AG20443 (cell line): Measurements from ENCODE around the gene ZNF618.

Experiments
- DNase-seq: peaks from one replicate; pipeline ENCODE4 v3.0.0; 2012; ENCODE audit warnings: low spot score, mixed read lengths

The ZNF618 gene

DNA sequence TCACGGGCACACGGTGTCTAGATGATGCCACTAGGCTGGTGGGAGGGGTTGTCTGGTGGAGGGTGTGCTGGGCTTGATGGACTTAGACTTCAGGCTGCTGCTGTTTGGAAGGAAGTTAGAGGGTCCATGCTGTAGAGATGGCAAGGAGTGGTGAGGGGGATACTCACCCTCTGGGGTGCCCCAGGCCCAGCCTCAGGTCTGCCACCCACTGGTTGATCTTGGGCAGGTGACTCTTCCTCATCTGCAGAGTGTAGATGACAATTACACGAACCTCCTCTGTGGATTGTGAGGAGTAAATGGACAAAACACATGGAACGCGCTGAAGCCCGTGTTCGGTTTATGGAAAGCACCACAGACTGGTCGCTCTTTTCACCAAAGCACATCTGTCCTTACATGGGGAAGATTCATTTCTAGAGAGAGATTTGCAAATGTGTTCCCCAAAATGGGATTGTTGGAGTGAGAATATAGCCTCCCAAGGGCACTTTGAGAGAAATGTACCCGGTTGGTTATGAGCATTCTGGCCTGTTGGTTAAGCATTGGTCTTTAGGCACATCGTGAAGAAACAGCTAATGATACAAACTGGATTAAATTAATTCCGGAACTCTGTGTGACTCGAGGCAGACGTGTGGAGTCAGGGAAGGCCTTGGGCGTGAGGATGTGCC lies 58.2 kb downstream of the ZNF618 start:
- DNase-seq = no peak

GRCh38 chr9:113934829-113935676 lies 58.9 kb downstream of the ZNF618 start:
- DNase-seq = no peak

- no peak for DNase-seq
Measured at GRCh38 chr9:113935677-113936380, 59.7 kb downstream of the ZNF618 start.

GRCh38 chr9:113940077-113940476 lies 64.0 kb downstream of the ZNF618 start:
- DNase-seq = no peak

DNA sequence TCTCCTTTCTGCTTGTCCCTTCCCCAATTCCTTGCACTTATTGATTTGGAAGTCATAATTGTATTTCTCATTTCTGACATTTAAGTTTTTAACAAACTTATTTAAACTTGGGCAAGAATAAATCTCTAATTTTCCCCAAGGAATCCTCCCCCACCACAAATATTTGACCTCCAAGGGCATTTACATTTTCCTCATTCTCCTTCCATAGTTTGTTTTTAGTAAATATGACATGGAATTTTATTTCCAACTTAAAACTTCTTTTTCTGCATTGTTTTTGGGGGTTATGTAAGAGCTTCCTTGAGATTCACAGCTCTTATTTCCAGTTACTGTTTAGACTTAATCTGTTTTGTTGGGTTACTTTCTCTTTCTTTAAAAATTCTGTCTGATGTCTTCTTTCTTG lies 64.9 kb downstream of the ZNF618 start:
- DNase-seq = no peak

DNA sequence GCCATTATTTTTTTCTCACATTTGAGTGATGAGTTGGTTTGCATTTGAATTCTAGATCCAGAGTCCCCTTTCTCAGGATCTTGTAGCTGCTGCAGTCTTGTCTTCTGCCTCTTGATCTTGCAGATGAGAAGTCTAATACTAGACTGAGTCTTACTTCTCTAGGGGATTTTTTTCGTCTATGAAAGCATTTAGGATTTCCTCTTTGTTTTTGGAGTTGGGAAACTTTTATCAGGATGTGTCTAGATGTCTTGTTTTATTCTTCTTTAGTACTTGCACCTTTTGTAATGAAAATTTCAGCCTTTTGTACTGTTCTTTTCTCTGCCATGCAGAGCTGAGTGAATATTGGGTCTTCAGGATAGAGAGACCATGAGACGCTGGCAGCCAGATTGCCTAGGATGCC lies 65.4 kb downstream of the ZNF618 start:
- no peak for DNase-seq

DNA sequence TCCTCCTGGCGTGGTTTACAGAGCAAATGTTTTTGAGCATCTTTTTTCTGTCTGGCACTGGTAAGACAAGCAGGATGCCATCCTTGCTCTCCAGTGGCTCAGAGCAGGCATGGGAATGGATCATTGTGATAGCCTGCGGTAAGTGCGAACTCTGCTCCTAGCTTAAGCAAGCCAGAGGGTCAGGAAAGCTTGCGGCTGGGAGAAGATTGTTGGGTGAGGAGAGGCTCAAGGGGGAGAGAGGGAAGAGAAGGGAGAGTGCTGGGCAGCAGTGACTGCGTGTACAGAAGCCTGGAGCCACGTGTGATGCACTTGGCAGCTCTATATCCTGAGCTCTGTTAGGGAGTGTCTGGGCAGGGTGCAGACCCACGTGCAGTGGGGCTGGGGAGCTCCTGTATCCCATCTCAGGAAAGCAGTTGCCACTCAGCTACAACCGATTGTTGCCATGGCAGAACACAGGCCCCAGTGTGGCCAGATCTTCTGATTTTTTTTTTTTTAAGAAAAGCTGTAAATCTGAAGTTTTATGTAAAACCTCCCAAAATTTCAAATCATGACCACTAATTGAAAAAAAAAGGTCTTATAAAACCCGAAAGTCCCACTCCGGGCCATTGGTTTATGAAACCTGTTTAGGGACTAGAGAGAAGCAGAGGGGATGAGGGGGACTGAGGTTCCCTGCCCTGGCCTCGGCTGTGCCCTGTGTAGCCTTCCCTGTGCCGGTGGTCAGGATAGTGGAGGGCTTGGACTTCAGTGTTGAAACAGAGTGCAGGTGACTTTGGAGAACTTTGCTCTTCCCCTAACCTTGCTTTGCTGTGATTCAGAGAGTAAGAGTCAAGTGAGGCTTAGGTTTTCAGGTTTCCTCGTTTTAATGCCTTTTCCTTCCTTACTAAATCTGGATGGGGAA lies 67.3 kb downstream of the ZNF618 start:
- no peak for DNase-seq

DNA sequence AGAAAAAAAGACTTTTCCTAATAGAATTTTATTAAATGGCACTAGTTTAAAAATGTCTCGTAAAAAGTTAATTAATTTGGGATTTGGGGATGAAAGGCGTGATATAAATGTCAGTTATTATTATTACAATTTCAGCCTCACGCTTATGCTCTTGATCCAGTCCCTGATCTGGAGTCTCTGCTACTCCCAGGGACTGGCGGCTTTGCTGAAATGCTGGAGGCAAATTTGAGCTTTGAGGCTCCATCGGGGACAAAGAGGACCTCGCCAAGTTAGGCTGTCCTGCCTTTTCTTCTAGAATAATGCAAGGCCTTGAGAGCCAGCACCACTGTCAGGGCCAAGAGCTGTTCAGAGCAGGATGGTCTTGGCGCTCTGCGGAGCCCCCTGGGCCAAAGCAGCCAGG lies 69.7 kb downstream of the ZNF618 start:
- no peak for DNase-seq

- DNase-seq = no peak
Measured at GRCh38 chr9:113946496-113947115, 70.5 kb downstream of the ZNF618 start.

DNA sequence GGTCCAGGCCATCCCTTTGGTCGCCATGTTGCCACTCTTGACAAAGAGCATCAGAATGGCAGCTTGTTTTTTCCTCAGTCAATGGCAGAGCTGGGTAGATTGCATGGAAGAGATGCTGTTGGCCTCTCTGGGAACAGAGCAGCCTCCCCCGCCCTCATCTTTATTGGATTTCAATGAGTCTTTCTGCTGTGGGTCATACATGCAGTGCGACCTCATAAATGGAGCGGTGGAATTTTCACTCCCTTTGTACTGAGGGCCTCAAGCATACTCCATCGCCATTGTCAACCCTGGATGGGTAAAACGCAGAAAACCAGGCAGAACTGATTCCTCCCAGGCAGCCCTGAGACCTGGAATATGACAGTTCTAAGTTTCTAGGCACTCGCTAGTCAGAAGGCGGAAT lies 71.8 kb downstream of the ZNF618 start:
- no peak for DNase-seq

DNA sequence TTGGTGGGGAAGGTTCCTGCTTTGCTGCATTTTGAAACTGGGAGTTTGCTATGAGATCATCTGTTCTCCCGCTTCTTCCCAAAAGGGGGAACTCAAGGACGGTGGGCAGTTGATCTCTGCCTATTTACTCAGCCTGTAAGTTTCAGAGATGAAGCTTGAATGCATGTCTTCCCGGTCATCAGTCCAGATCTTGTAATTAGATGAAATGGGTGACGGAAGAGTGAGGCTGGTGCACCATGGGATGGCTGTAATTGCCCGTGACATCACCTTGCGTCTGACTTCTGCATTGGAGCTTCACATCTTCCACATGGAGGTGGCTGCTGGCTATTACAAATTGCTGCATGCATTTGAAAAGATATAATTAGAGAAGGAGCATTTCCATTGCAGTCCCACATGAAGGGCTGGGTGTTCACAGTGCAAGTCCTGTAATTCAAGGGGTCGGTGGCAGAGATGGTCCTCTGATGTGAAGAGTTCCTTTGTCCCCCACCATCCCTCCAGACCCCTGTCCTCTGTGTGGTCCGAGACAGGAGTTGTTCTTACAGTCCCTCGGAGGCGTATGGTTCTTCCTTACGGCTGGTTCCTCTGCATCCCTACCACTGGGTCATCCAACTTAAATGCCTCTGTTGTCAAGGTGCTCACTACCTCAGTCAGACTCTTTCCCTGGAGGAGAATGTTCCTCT lies 72.9 kb downstream of the ZNF618 start:
- DNase-seq = no peak

GRCh38 chr9:113949571-113950078 lies 73.5 kb downstream of the ZNF618 start:
- DNase-seq = no peak

- DNase-seq = no peak
Measured at GRCh38 chr9:113950195-113951031, 74.3 kb downstream of the ZNF618 start.

GRCh38 chr9:113951032-113951372 lies 74.9 kb downstream of the ZNF618 start:
- no peak for DNase-seq

GRCh38 chr9:113952676-113953075 lies 76.6 kb downstream of the ZNF618 start:
- DNase-seq = no peak

- no peak for DNase-seq
Measured at GRCh38 chr9:113953531-113953930, 77.4 kb downstream of the ZNF618 start.

DNA sequence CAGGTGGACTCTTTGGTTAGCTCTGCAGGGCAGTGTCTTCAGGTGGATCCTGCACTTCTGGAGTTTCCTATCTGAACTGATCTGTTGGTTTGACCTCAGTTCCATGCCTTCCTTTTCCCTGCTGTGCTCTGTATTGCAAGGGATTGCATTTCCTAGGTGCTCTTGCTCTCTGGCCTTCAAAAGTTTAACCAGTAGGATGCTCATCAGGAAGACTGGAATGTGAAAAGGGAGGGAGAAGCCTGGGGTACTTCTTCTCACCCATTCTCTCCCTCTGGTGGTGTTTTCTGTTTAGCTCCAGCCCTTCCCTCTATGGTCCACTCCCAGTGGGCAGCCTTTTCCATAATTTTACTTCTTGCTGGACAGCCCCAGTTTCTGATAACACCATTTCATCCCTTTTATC lies 78.5 kb downstream of the ZNF618 start:
- no peak for DNase-seq

GRCh38 chr9:113955076-113955752 lies 79.1 kb downstream of the ZNF618 start:
- DNase-seq = peak; percentile 71

- DNase-seq = no peak
Measured at GRCh38 chr9:113956901-113957300, 80.8 kb downstream of the ZNF618 start.
